Cerebellar cortex (tissue), 1 donor: ENCODE data around the gene CAVIN4.
A peak's percentile ranks its signal among the peaks of the same experiment; 100 is the strongest.

ENCODE experiments used
- DNase-seq: peaks from one replicate; pipeline ENCODE4 v3.0.0-alpha.2; 2015; ENCODE audit warnings: low spot score

Gene CAVIN4

DNA sequence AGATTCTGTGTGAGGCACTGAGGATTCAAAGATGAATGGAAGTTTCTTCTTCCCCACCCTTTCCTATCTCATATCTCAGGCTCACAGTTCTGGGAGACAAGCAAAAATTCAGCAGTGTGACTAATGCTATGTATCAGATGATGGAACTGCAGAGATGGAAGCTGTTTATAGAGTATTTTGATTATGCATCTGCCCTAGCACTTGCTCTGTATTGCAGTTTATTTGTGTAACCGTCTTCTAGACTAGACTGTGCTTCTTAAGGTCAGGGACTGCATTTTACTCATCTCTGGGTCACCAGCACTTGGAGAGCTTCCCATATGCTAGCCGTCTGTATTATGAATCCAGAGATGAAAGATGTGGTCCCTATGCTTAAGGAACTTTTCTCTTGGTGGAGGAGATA, 12.6 kb downstream of the CAVIN4 start:
- DNase-seq = no peak

DNA sequence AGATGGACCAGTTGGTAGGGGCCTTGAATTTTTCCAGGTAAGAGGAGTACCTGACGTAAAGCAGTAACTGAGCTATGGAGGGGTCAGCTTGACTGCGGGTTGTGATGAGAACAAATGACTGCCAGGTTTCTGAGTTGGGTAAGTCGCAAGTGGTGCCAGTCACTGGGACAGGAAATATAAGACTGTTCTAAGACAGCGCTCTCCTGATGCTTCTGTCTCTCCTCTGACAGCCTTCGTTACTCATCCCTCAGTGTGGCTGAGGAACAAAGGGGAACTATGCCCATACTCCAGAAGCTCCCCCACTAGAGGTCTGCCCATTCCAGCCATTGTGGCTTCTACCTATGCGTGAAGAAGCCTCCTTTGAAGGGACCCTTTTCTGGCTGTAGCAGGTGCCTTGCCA, 13.3 kb downstream of the CAVIN4 start:
- no peak for DNase-seq

DNA sequence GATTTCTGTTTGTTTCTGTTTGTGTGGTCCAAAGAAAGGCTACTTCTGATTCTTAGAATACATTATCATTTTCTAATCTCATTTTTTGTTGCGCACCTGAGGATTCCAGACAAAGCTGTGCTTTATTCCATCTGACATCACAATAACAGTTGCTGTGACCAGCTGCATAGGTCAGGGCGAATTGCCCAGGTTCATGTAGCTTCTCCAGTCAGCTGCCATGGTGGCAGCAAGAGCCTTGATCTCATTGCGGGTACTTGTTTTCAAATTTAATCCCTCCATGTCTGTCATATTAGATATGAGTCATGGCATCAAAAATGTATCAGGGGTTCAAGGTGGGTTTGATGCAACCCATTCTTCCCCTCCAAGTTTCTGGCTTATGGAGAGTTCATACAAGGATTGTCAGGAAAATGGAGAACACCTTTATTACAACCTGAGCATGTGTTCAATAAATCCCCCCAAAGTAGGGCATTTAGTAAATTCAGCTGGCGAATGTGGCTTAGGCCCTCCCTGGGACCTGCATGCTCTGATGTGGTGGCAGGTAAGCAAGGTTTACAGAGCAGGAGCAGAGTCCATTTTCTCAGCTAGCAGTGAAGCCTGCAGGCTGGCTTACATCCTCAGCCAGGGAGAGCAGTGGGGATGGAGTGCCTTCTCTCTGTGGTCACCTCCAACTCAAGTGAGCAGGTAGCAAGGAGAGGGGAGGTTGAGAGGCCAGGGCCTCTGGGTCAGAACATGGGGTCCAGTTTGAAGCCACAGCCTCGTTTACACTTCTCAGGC, 13.9 kb downstream of the CAVIN4 start:
- DNase-seq = no peak

DNA sequence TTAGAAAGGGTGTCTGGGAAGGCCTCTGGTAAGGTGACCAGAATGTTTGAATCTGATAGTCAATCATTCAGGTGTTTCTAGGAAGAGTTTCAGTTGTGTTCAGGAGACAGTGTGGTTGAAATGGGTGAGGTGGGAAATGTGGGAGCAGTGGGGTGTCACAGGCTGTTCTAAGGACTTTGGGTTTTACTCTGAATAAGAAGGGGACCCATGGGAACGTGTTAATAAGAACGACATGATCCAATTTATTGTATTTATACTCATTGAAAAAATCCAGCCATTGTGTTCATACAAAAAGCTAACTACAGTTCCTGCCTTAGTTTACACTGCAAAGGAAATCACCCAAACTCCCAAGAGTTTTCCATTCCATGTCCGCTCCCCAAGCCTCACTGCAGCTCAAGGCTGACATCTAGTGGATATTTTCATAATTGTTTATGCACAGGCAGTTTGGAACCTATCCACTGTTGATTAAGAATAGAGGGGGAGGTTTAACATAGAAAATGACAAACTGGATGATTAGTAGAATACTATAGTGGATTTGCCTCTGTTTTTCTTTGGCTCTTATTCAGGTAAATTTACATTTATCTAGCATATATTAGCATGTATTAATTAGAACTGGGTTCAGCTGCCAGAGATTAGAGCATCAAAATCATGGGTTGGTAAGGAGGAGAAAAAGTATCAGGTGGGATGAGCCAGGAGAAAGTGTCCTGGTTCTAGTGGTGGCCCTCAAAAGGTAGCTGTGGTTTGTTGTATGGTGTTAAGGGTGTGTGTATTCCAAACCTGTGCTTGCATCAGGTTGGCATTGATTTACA, 17.7 kb downstream of the CAVIN4 start:
- DNase-seq = peak; percentile 77

DNA sequence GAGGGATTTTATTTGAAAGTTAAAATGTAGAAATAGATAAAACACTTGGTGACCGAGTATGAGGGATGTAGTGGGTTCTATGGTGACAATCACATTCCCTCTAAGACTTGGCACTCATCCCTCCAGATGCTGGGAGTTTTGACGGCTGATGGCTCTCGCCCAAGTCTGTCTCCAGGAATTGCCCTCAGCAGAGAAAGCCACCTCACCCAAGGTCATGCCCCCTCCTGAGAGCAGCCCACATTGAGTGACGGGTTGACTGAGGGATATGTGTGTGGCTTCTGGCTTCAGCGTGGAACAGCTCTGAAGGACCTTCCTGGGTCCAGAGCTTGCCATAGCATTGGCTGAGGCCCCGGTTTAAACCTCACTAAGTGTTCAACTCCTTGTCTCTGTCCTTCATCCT, 19.4 kb downstream of the CAVIN4 start:
- DNase-seq = no peak

DNA sequence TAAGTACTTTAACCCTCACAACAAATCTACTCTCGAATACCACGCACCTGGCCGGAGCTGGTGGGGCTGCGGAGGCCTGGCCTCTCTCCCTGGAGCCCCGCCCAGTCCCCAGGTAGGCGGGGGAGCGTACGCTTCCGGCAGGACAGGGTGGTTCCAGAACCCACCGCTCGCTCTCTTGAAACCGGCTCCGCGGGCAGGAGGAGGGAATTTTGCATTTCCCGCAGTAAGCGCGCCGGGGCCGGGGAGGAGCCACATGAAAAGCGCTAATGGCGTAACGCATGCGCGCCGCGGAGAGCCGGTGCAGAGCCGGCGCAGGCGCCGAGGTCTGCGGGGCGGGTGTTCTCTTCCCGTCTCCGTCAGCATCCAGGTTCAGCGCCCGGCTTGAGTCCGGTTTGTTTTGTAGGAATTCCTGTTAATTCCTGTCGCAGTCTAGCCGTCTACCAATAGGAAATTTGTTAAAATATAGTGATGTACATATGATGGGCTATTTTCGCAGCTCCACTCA, 20.8 kb downstream of the CAVIN4 start:
- DNase-seq = peak; percentile 82

DNA sequence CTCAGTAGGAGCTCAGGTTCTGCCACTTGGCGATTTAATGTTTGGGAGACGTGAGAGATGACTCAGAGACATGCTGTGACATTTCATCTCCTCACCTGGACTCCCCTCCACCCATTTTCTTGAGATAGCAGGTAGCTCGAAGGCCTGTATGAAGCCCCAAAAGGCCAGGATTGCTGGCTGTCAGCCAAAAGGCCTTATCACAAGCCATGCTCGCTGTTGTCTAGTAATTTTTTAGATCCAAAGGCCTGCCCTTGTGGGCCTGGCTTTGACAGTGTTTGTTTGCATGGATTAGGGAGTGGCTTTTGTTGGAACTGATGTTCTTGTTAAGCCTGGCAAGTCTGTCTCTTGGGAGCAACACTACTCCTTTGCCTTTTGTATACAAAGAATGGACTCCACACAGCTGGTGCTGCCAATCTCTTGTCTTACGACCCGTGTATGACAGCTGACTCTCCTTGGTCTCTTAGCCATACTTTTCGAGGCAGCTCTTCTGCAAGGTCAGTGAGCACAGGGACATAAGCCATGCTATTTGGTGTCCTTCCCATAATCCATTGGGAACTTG, 22.7 kb downstream of the CAVIN4 start:
- DNase-seq = no peak

DNA sequence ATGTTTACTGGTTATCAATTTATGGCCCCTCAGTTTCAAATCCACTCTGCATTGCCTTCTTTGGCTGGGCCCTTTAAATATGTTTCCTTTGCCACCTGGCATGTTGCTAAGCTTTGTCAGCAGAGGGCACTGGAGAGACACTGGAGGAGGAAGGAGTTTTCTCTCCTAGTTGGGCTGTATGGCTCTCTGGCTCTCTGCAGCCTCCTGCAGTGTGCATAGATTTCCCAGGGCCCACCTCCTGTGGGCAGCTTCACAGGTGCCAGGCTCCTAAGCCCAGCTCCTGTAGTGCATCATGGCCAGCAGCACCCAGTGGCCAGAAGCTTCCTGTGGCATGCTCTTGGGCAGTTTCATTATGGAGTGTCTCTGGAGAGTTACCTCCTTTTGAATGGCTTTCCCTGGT, 23.3 kb downstream of the CAVIN4 start:
- peak; percentile 56 for DNase-seq

DNA sequence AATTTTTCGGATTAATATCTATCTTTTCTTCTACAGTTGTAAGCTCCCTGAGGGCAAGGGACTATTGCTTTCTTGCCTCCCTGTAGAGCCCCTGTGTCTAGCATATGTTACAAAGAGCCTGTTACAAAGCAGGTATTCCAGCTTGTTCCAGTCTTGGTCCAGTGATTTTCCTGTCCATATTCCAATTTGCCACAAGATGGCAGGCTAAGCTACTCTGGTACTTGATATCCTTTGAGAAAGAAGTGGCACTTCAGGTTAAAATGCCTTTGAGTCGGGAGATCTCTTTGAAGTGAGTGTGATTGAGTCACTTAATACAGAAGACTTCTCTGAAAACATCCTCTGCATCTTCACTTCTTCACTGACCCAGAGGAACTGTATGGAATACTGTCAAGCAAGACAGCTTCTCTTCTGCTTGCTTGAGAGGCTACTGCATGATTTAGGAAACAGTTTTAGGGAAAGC, 24.5 kb downstream of the CAVIN4 start:
- DNase-seq = peak; percentile 72

DNA sequence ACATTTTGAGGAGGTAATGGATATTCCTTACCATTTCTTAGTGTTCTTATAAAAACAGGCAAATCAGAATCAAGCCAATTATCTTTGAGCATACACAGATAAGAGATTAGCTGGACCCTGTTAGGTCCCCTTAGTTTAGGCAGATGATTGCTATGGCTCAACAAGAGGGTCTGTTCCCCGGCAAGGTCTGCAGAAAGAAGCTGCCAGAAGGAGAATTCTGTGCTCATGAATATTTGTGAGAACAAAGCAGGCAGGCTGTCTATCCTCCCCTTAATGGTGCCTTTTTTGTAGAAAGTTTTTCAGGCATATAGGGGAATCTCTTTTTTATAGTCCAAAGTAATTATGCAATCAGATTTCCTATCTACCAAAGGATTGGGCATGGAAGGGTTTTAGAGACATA, 27.5 kb downstream of the CAVIN4 start:
- DNase-seq = no peak

DNA sequence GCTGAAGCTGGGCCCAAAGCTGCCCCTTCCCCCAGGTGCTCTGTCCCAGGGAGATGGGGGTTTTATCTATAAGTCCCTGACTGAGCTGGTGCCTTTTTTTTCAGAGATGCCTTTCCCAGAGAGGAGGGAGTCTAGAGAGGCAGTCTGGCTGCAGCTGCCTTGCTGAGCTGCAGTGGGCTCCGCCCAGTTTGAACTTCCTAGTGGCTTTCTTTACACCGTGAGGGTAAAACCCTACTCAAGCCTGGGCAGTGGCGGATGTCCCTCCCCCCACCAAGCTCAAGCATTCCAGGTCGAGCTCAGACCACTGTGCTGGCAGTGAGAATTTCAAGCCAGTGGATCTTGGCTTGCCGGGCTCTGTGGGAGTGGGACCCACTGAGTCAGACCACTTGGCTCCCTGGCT, 41.3 kb downstream of the CAVIN4 start:
- no peak for DNase-seq

DNA sequence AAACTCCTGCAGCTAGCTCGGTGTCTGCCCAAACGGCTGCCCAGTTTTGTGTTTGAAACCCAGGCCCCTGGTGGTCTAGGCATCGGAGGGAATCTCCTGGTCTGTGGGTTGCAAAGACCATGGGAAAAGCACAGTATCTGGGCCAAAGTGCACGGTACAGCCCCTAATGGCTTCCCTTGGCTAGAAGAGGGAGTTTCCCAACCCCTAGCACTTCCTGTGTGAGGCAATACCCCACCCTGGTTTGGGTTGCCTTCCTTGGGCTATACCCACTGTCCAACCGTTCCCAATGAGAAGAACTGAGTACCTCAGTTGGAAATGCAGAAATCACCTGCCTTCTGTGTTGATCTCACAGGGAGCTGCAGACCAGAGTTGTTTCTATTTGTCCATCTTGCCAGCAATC, 41.8 kb downstream of the CAVIN4 start:
- DNase-seq = no peak

DNA sequence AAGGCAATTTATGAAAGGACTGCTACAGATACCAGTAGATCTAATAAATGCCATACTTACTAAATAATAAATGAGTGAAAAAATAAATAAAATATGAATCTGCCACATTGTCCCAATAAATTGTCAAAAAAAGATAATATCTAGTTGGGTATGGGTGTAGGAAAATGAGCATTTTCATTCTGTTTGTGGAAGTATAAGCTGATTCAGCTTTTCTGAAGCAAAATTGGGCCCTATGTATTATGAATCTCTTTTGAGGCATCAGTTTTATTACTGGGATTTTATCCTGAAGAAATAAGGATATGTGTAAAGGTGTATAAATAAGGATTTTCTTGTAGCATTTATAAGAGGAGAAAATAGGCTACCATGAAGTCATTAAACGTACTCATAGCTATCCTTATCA, 46.1 kb downstream of the CAVIN4 start:
- no peak for DNase-seq

DNA sequence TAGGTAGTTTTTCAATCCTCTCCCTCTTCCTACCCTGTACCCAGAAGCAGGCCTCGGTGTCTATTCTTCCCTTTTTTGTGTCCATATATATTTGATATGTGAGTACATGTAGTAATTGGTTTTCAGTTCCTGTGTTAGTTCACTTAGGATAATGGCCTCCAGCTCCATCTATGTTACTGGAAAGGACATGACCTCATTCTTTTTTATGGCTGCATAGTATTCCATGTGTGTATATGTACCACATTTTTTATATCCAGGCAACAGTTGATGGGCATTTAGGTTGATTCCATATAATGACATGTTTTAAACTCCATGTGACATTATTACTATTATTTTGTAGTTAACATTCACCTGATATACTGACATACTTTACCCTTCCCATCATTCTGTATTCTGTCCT, 49.1 kb downstream of the CAVIN4 start:
- DNase-seq = no peak

DNA sequence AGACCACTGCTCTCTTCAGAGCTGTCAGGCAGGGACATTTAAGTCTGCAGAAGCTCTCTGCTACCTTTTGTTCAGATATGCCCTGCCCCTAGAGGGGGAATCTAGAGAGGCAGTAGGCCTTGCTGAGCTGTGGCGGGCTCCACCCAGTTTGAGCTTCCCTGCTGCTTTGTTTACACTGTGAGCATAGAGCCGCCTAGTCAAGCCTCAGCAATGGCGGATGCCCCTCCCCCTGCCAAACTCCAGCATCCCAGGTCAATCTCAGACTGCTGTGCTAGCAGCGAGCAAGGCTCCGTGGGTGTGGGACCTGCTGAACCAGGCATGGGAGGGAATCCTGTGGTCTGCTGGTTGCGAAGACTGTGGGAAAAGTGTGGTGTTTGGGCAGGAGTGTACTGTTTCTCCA, 59.9 kb downstream of the CAVIN4 start:
- no peak for DNase-seq
